ENCODE measurements around the gene CACNA1C.

GRCh38 chr12:2070440-2071045, 17.8 kb downstream of the CACNA1C start:
- TF ChIP-seq CTCF (IDR thresholded peaks at IDR 0.05; ENCODE audit: low read depth, low read length, poor library complexity, severe bottlenecking) (no peak), EZH2phosphoT487 (IDR thresholded peaks at IDR 0.05; ENCODE audit: borderline replicate concordance, low read length) (no peak)

All from DOHH2 (cell line).